Endothelial cell of umbilical vein (primary cell): Measurements from ENCODE around the gene RASGEF1C. TPM values are rescaled to one million over a fixed set of nuclear protein-coding genes. Genes with fewer than 3 reads are reported as not detected.

ENCODE experiments used
- BruUV-seq: library from RNA; stranded (reverse); fragments of 400-500 nt; replicated peaks from 2 replicates; lab custom pipeline; 2021; lab: Mats Ljungman, UMichigan
- CTCF ChIA-PET: fragments of 300-600, 350-600 bp; sonication (Branson Sonifier 250); formaldehyde crosslinking; loops from one replicate; lab custom pipeline; 2021; ENCODE audit warnings: antibody characterized with exemption, inconsistent platforms; lab: Charles Lee
- POLR2A ChIA-PET: fragments of 300-600, 350-600 bp; sonication (Branson Sonifier 250); formaldehyde crosslinking; loops from one replicate; lab custom pipeline; 2021; ENCODE audit warnings: antibody characterized with exemption, inconsistent platforms; lab: Charles Lee
- DNase-seq: peaks from one replicate; pipeline ENCODE4 v3.0.0-alpha.2; 2011; ENCODE audit warnings: low read depth, low spot score
- FAIRE-seq: peaks from 2 replicates; lab custom pipeline; 2011; peaks lifted over from hg19 to GRCh38; lab: Jason Lieb, UNC
- H2AFZ ChIP-seq: 2 replicates; pipeline ENCODE4 v1.6.0; 2012; ENCODE audit warnings: low read depth, low read length, control low read depth, inconsistent platforms
- H3K27ac ChIP-seq: 2 replicates; pipeline ENCODE4 v1.5.1; 2011; ENCODE audit warnings: low read depth, mild to moderate bottlenecking, control low read depth, low read length, moderate library complexity; ENCODE audit not compliant: insufficient read depth
- H3K27me3 ChIP-seq, 2 experiments: 2 replicates each; pipeline versions ENCODE4 v1.6.0 to v1.6.1; 2011; ENCODE audit warnings: low read length in 2 of 2, mixed read lengths in 1 of 2; ENCODE audit not compliant: control insufficient read depth in 2 of 2, insufficient read depth in 2 of 2
- H3K36me3 ChIP-seq, 2 experiments: 2 replicates in 1 of 2; 3 replicates in 1 of 2; pipeline ENCODE4 v1.5.1; 2011; ENCODE audit warnings: low read length in 2 of 2, mild to moderate bottlenecking in 1 of 2, moderate library complexity in 1 of 2; ENCODE audit not compliant: control insufficient read depth in 2 of 2, insufficient read depth in 2 of 2; ENCODE audit errors: extremely low read depth in 1 of 2
- H3K4me1 ChIP-seq: 3 replicates; pipeline ENCODE4 v1.5.1; 2011; ENCODE audit warnings: mild to moderate bottlenecking, low read length; ENCODE audit not compliant: control insufficient read depth, insufficient read depth; ENCODE audit errors: extremely low read depth
- H3K4me2 ChIP-seq: 2 replicates; pipeline ENCODE4 v1.6.1; 2011; ENCODE audit warnings: low read length, control low read depth, mixed read lengths; ENCODE audit not compliant: insufficient read depth
- H3K4me3 ChIP-seq, 3 experiments: fragments of 200-600 bp in 1 of 3; sonication (generic), shearing (Covaris generic) in 1 of 3; replicated peaks in 1 of 3; 2 replicates each; pipeline ENCODE4 v1.5.1; 2011 to 2016; ENCODE audit warnings: control low read depth in 3 of 3, low read length in 3 of 3, mild to moderate bottlenecking in 2 of 3, inconsistent platforms in 1 of 3, low read depth in 1 of 3, moderate library complexity in 1 of 3; ENCODE audit not compliant: insufficient read depth in 1 of 3
- H3K79me2 ChIP-seq: 2 replicates; pipeline ENCODE4 v1.6.0; 2012; ENCODE audit warnings: low read length, inconsistent platforms; ENCODE audit not compliant: control insufficient read depth, insufficient read depth
- H3K9ac ChIP-seq: replicated peaks from 2 replicates; pipeline ENCODE3; 2011; ENCODE audit warnings: low read length, control low read depth; ENCODE audit not compliant: insufficient read depth; ENCODE audit errors: extremely low read depth
- H3K9me1 ChIP-seq: replicated peaks from 3 replicates; pipeline ENCODE4 v1.6.0; 2011; ENCODE audit warnings: mild to moderate bottlenecking, low read length; ENCODE audit not compliant: control insufficient read depth, insufficient read depth; ENCODE audit errors: extremely low read depth
- H3K9me3 ChIP-seq: replicated peaks from 2 replicates; pipeline ENCODE4 v1.5.1; 2012; ENCODE audit warnings: low read length, inconsistent platforms; ENCODE audit not compliant: control insufficient read depth, insufficient read depth
- H4K20me1 ChIP-seq: replicated peaks from 2 replicates; pipeline ENCODE3; 2011; ENCODE audit warnings: mild to moderate bottlenecking, low read length; ENCODE audit not compliant: control insufficient read depth, insufficient read depth; ENCODE audit errors: extremely low read depth
- CTCF ChIP-seq, 2 donors: IDR thresholded peaks; 1 replicate in 1 of 2; 2 replicates in 1 of 2; pipeline ENCODE4 v1.5.1; 2011; ENCODE audit warnings: low read length in 2 of 2, mild to moderate bottlenecking in 2 of 2, moderate library complexity in 2 of 2, control low read depth in 1 of 2, inconsistent platforms in 1 of 2, low read depth in 1 of 2; ENCODE audit not compliant: insufficient read depth in 1 of 2; ENCODE audit errors: extremely low read depth in 1 of 2
- EZH2 ChIP-seq: IDR thresholded peaks from 2 replicates; pipeline ENCODE4 v1.6.1; 2012; ENCODE audit warnings: borderline replicate concordance, low read depth, mild to moderate bottlenecking, moderate library complexity, low read length, inconsistent platforms; ENCODE audit not compliant: severe bottlenecking
- FOS ChIP-seq: IDR thresholded peaks from 2 replicates; pipeline ENCODE4 v1.6.1; 2011; ENCODE audit warnings: mild to moderate bottlenecking, low read length, moderate library complexity, borderline replicate concordance; ENCODE audit not compliant: insufficient read depth
- GATA2 ChIP-seq: IDR thresholded peaks from 2 replicates; pipeline ENCODE4 v1.7.0; 2011; ENCODE audit warnings: low read depth, mild to moderate bottlenecking, moderate library complexity, mixed read lengths, low read length; ENCODE audit not compliant: insufficient read length, insufficient read depth
- JUN ChIP-seq: IDR thresholded peaks from 2 replicates; pipeline ENCODE4 v1.6.1; 2011; ENCODE audit warnings: borderline replicate concordance, low read depth; ENCODE audit not compliant: insufficient read length, insufficient read depth
- MAX ChIP-seq: IDR thresholded peaks from 2 replicates; pipeline ENCODE4 v1.6.1; 2011; ENCODE audit not compliant: insufficient read depth, insufficient read length
- MYC ChIP-seq: IDR thresholded peaks from one replicate; pipeline ENCODE4 v1.6.1; 2011; ENCODE audit warnings: mild to moderate bottlenecking, low read depth, low read length
- POLR2A ChIP-seq: IDR thresholded peaks from 2 replicates; pipeline ENCODE4 v1.6.1; 2012; ENCODE audit warnings: low read depth, mild to moderate bottlenecking, control low read depth, low read length
- POLR2AphosphoS5 ChIP-seq: IDR thresholded peaks from 2 replicates; pipeline ENCODE4 v1.6.1; 2012; ENCODE audit warnings: low read depth, mild to moderate bottlenecking, control low read depth, low read length, moderate library complexity; ENCODE audit not compliant: insufficient read depth
- dilution Hi-C: fragments of 300-500 bp; cut with MboI; formaldehyde crosslinking; loops from one replicate; pipeline ENCODE4 v1.15.0; 2019; ENCODE audit warnings: low sequenced_read_pairs; ENCODE audit not compliant: extremely low pct_ligation_motif_present
- intact Hi-C: fragments of 100-400 bp; cut with micrococcal nuclease; formaldehyde crosslinking; loops from one replicate; pipeline ENCODE4 v1.10.0; 2022
- polyA plus RNA-seq, 4 experiments: library from polyadenylated mRNA; depleted of rRNA in 3 of 4; stranded (reverse) in 3 of 4; unstranded in 1 of 4; fragments of >200 nt; gene quantifications; 2 replicates each; pipeline versions ENCODE4 v1.2.1 to v1.2.3, GENCODE V29; 2011 to 2012; ENCODE audit warnings: missing spikeins in 1 of 4
- total RNA-seq: library from RNA; stranded (reverse); gene quantifications from 2 replicates; pipeline ENCODE4 v1.2.3, GENCODE V29; 2021

The RASGEF1C gene
- total and polyA plus RNA-seq, 2 donors (not counting 3 experiments of a cell fraction or from before 2014, with no cell fraction given) = not detected

DNA sequence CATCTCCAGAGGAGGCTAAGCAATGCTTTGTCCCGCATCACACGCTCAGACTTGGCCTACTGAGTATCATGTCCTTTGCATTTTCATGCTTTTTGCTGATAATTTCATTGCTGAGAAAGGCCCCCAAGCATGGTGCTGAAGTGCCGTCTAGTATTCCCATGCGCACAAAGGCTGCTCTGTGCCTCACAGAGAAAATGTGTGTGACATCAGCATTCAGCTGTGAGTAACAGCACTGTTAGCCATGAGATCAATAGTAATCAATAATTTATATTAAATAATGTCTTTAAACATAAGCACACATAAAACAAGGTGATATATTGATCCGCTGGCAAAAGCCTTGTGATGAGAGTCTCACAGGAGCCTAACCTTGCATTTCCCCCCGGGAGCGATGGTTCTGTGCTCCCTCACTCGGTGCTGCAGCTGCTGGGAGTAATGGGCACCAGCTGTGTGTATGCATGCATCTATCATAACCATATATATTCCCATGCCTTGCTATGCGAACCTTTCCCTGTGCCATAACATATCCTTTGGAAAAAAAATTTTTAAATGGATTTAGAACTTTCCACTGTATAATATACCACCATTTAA is 87.1 kb downstream of the RASGEF1C start:
- Histone ChIP-seq H3K4me1 (no peaks in the 10 kb centered on the region), H3K27me3 (peaks cover 0 to 2% of the 10 kb centered on the region in 2 experiments), H3K36me3 (no peaks in the 10 kb centered on the region), H3K9me3 (no peaks in the 10 kb centered on the region), H3K4me3 (no peak overlapping the region), H3K9me1 (no peaks in the 10 kb centered on the region), H3K4me2 (no peak overlapping the region), H2AFZ (no peak overlapping the region), H3K9ac (no peak overlapping the region), H4K20me1 (no peaks in the 10 kb centered on the region), H3K79me2 (no peaks in the 10 kb centered on the region), H3K27ac (no peak overlapping the region)
- ChIA-PET POLR2A (no interaction called here), CTCF (no interaction called here)
- dilution Hi-C loops (no loop called here), intact Hi-C loops (no loop called here)
- FAIRE-seq = no peak
- no peak for TF ChIP-seq CTCF (IDR thresholded peaks at IDR 0.05; ENCODE audit: extremely low read depth in 1 of 2, insufficient read depth in 1 of 2, low read depth in 1 of 2, low read length in 2 of 2)
- no peak for TF ChIP-seq POLR2AphosphoS5
- no peak for TF ChIP-seq MAX
- no peak for TF ChIP-seq JUN
- no peak for TF ChIP-seq GATA2
- no peak for TF ChIP-seq POLR2A
- no peak for TF ChIP-seq EZH2
- TF ChIP-seq MYC = no peak
- TF ChIP-seq FOS = no peak
- DNase-seq = no peak
- BruUV-seq = no TSS peak
